Measurements from ENCODE around the gene KCP. TPM values are rescaled to one million over a fixed set of nuclear protein-coding genes. Genes with fewer than 3 reads are reported as not detected.
A peak's percentile ranks its signal among the peaks of the same experiment; 100 is the strongest.

The KCP gene
- total and polyA plus RNA-seq, 2 experiments from 2014 or later = 0.76 to 1.1 TPM

DNA sequence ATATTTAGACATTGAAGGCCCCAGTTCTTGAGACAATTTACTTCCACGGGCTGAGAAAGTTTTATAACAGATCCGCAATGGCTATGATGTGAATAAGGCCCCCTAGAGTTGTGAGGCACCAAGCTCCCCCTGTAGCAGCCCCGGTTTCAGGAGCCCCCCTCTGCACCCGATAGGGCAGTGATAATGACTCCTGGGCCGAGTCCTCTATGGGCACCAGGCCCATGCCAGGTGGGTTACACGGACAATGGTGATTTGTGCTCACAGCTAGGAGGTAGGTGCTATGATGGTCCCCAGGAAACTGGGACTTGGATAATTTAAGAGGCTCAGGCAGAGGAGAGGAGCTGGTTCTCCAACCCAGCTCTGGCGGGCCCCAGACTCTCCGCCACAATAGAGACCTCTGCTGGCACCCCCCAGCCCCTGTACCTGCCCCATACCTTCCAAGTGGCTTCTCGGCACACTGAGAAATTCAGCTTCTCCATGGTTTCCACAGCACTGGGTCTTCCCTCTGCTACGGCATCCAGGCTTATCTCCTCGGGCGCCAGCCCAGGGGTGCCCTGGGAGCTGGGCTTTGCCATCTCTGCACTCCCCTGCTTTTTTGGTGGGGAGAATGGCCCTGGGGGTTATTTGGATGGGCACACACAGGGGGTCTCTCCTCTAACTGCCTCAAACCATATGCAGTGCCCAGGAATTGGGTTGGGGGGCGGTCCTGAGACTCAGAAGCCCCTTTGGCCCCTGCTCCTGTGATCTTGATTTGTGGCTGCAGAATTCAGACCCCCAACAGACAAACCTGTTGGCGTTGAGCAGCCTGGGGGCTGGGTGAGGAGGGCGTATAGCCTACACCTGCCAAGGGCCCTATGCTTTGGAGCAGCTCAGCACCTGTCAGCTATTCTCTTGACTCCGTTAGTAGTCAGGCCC lies 12.2 kb upstream of the KCP start:
- Mint-ChIP-seq H3K27ac (no peak overlapping the region), H3K27me3 (ENCODE audit: insufficient read depth, low read depth, poor library complexity) (peaks cover 13% of the 10 kb centered on the region), H3K9me3 (no peaks in the 10 kb centered on the region), H3K36me3 (ENCODE audit: low read depth) (no peaks in the 10 kb centered on the region), H3K4me1 (peaks cover 16% of the 10 kb centered on the region), H3K4me3 (no peak overlapping the region)
- ATAC-seq = peak; percentile 22
- no peak overlapping the region for H3K4me3 ChIP-seq
- H3K36me3 ChIP-seq (ENCODE audit: insufficient read depth) = no peaks in the 10 kb centered on the region
- peaks cover 12% of the 10 kb centered on the region; the same call in 1 of the 2 replicates for H3K27me3 ChIP-seq (ENCODE audit: insufficient read depth)
- no peak overlapping the region for H3K27ac ChIP-seq (ENCODE audit: low read depth)
- no peak overlapping the region for H3K4me2 ChIP-seq
- H2AFZ ChIP-seq = no peak overlapping the region
- H3K9me2 ChIP-seq (ENCODE audit: insufficient read depth) = no peaks in the 10 kb centered on the region
- TF ChIP-seq NANOG (IDR thresholded peaks at IDR 0.05; ENCODE audit: borderline replicate concordance) (no peak), STAT1 (IDR thresholded peaks at IDR 0.05; ENCODE audit: unreplicated experiment) (no peak), EZH2 (IDR thresholded peaks at IDR 0.05; ENCODE audit: low read depth, unreplicated experiment) (no peak), JUNB (IDR thresholded peaks at IDR 0.05; ENCODE audit: unreplicated experiment) (no peak), POLR2AphosphoS5 (IDR thresholded peaks at IDR 0.05; ENCODE audit: low read depth) (no peak), ZNF114 (CRISPR knock-in tag; IDR thresholded peaks at IDR 0.05) (no peak), CREB1 (CRISPR knock-in tag; IDR thresholded peaks at IDR 0.05; ENCODE audit: low read depth) (no peak)
- TF ChIP-seq, protein P1, sequence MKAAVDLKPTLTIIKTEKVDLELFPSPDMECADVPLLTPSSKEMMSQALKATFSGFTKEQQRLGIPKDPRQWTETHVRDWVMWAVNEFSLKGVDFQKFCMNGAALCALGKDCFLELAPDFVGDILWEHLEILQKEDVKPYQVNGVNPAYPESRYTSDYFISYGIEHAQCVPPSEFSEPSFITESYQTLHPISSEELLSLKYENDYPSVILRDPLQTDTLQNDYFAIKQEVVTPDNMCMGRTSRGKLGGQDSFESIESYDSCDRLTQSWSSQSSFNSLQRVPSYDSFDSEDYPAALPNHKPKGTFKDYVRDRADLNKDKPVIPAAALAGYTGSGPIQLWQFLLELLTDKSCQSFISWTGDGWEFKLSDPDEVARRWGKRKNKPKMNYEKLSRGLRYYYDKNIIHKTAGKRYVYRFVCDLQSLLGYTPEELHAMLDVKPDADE (IDR thresholded peaks at IDR 0.05) = no peak
- TF ChIP-seq, protein P2, sequence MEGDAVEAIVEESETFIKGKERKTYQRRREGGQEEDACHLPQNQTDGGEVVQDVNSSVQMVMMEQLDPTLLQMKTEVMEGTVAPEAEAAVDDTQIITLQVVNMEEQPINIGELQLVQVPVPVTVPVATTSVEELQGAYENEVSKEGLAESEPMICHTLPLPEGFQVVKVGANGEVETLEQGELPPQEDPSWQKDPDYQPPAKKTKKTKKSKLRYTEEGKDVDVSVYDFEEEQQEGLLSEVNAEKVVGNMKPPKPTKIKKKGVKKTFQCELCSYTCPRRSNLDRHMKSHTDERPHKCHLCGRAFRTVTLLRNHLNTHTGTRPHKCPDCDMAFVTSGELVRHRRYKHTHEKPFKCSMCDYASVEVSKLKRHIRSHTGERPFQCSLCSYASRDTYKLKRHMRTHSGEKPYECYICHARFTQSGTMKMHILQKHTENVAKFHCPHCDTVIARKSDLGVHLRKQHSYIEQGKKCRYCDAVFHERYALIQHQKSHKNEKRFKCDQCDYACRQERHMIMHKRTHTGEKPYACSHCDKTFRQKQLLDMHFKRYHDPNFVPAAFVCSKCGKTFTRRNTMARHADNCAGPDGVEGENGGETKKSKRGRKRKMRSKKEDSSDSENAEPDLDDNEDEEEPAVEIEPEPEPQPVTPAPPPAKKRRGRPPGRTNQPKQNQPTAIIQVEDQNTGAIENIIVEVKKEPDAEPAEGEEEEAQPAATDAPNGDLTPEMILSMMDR (conservative IDR thresholded peaks at IDR 0.05; ENCODE audit: low read depth in 2 of 2) = no peak; a peak in 1 of 4 replicates
- TF ChIP-seq, protein P3, sequence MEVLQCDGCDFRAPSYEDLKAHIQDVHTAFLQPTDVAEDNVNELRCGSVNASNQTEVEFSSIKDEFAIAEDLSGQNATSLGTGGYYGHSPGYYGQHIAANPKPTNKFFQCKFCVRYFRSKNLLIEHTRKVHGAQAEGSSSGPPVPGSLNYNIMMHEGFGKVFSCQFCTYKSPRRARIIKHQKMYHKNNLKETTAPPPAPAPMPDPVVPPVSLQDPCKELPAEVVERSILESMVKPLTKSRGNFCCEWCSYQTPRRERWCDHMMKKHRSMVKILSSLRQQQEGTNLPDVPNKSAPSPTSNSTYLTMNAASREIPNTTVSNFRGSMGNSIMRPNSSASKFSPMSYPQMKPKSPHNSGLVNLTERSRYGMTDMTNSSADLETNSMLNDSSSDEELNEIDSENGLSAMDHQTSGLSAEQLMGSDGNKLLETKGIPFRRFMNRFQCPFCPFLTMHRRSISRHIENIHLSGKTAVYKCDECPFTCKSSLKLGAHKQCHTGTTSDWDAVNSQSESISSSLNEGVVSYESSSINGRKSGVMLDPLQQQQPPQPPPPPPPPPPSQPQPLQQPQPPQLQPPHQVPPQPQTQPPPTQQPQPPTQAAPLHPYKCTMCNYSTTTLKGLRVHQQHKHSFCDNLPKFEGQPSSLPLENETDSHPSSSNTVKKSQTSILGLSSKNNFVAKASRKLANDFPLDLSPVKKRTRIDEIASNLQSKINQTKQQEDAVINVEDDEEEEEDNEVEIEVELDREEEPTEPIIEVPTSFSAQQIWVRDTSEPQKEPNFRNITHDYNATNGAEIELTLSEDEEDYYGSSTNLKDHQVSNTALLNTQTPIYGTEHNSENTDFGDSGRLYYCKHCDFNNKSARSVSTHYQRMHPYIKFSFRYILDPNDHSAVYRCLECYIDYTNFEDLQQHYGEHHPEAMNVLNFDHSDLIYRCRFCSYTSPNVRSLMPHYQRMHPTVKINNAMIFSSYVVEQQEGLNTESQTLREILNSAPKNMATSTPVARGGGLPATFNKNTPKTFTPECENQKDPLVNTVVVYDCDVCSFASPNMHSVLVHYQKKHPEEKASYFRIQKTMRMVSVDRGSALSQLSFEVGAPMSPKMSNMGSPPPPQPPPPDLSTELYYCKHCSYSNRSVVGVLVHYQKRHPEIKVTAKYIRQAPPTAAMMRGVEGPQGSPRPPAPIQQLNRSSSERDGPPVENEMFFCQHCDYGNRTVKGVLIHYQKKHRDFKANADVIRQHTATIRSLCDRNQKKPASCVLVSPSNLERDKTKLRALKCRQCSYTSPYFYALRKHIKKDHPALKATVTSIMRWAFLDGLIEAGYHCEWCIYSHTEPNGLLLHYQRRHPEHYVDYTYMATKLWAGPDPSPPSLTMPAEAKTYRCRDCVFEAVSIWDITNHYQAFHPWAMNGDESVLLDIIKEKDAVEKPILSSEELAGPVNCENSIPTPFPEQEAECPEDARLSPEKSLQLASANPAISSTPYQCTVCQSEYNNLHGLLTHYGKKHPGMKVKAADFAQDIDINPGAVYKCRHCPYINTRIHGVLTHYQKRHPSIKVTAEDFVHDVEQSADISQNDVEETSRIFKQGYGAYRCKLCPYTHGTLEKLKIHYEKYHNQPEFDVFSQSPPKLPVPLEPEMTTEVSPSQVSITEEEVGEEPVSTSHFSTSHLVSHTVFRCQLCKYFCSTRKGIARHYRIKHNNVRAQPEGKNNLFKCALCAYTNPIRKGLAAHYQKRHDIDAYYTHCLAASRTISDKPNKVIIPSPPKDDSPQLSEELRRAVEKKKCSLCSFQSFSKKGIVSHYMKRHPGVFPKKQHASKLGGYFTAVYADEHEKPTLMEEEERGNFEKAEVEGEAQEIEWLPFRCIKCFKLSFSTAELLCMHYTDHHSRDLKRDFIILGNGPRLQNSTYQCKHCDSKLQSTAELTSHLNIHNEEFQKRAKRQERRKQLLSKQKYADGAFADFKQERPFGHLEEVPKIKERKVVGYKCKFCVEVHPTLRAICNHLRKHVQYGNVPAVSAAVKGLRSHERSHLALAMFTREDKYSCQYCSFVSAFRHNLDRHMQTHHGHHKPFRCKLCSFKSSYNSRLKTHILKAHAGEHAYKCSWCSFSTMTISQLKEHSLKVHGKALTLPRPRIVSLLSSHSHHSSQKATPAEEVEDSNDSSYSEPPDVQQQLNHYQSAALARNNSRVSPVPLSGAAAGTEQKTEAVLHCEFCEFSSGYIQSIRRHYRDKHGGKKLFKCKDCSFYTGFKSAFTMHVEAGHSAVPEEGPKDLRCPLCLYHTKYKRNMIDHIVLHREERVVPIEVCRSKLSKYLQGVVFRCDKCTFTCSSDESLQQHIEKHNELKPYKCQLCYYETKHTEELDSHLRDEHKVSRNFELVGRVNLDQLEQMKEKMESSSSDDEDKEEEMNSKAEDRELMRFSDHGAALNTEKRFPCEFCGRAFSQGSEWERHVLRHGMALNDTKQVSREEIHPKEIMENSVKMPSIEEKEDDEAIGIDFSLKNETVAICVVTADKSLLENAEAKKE (CRISPR knock-in tag; IDR thresholded peaks at IDR 0.05) = no peak
- TF ChIP-seq, protein P4, sequence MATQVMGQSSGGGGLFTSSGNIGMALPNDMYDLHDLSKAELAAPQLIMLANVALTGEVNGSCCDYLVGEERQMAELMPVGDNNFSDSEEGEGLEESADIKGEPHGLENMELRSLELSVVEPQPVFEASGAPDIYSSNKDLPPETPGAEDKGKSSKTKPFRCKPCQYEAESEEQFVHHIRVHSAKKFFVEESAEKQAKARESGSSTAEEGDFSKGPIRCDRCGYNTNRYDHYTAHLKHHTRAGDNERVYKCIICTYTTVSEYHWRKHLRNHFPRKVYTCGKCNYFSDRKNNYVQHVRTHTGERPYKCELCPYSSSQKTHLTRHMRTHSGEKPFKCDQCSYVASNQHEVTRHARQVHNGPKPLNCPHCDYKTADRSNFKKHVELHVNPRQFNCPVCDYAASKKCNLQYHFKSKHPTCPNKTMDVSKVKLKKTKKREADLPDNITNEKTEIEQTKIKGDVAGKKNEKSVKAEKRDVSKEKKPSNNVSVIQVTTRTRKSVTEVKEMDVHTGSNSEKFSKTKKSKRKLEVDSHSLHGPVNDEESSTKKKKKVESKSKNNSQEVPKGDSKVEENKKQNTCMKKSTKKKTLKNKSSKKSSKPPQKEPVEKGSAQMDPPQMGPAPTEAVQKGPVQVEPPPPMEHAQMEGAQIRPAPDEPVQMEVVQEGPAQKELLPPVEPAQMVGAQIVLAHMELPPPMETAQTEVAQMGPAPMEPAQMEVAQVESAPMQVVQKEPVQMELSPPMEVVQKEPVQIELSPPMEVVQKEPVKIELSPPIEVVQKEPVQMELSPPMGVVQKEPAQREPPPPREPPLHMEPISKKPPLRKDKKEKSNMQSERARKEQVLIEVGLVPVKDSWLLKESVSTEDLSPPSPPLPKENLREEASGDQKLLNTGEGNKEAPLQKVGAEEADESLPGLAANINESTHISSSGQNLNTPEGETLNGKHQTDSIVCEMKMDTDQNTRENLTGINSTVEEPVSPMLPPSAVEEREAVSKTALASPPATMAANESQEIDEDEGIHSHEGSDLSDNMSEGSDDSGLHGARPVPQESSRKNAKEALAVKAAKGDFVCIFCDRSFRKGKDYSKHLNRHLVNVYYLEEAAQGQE (IDR thresholded peaks at IDR 0.05; ENCODE audit: unreplicated experiment) = no peak
- no peaks in the 10 kb centered on the region for H3F3A ChIP-seq (replicated peaks; ENCODE audit: low read depth)
- H3K4me1 ChIP-seq (ENCODE audit: insufficient read depth) = no peaks in the 10 kb centered on the region; the same call in 1 of the 2 replicates
- no peak for DNase-seq (ENCODE audit: low spot score)
- no peaks in the 10 kb centered on the region for H3K79me2 ChIP-seq (replicated peaks; ENCODE audit: insufficient read depth)
- no peaks in the 10 kb centered on the region for H4K20me1 ChIP-seq (replicated peaks; ENCODE audit: insufficient read depth)
